Skin of body (tissue), 2 donors: Measurements from ENCODE around the gene RAI1. TPM values are rescaled to one million over a fixed set of nuclear protein-coding genes. Genes with fewer than 3 reads are reported as not detected.

Experiments
- DNase-seq: peaks from one replicate; lab custom pipeline; 2025; lab: John Stamatoyannopoulos, UW
- total RNA-seq: library from RNA; depleted of rRNA; stranded (reverse); fragments of >200 nt; gene quantifications from one replicate; pipeline ENCODE4 v1.2.3, GENCODE V29; 2014

The RAI1 gene
- total RNA-seq, 1 donor from 2014 or later = 11.4 TPM

- no peak for DNase-seq
Observed at GRCh38 chr17:17813055-17813724, 131.9 kb downstream of the RAI1 start.

GRCh38 chr17:17813725-17814095 lies 132.5 kb downstream of the RAI1 start:
- DNase-seq = no peak

- no peak for DNase-seq
Observed at GRCh38 chr17:17814162-17815061, 133.2 kb downstream of the RAI1 start.

- DNase-seq = no peak
Observed at GRCh38 chr17:17815062-17815406, 133.8 kb downstream of the RAI1 start.

- DNase-seq = no peak
Observed at GRCh38 chr17:17815436-17816200, 134.4 kb downstream of the RAI1 start.

GRCh38 chr17:17816240-17816814 lies 135.1 kb downstream of the RAI1 start:
- no peak for DNase-seq

- no peak for DNase-seq
Observed at GRCh38 chr17:17816831-17817551, 135.7 kb downstream of the RAI1 start.

GRCh38 chr17:17817552-17817947 lies 136.3 kb downstream of the RAI1 start:
- DNase-seq = no peak

GRCh38 chr17:17818088-17818526 lies 136.8 kb downstream of the RAI1 start:
- DNase-seq = no peak

- no peak for DNase-seq
Observed at GRCh38 chr17:17819111-17819510, 137.9 kb downstream of the RAI1 start.

GRCh38 chr17:17819561-17819995 lies 138.3 kb downstream of the RAI1 start:
- no peak for DNase-seq

- DNase-seq = no peak
Observed at GRCh38 chr17:17820046-17820445, 138.8 kb downstream of the RAI1 start.

GRCh38 chr17:17820463-17821158 lies 139.4 kb downstream of the RAI1 start:
- no peak for DNase-seq

- DNase-seq = no peak
Observed at GRCh38 chr17:17822189-17822588, 140.9 kb downstream of the RAI1 start.

GRCh38 chr17:17822616-17823015 lies 141.4 kb downstream of the RAI1 start:
- DNase-seq = no peak

GRCh38 chr17:17823433-17824118 lies 142.3 kb downstream of the RAI1 start:
- peak; percentile 79 for DNase-seq

GRCh38 chr17:17824119-17824782 lies 143.0 kb downstream of the RAI1 start:
- no peak for DNase-seq

GRCh38 chr17:17824783-17825614 lies 143.7 kb downstream of the RAI1 start:
- no peak for DNase-seq
